Muscle of back (tissue), 11 donors: Measurements from ENCODE around the gene FOXP1. TPM values are rescaled to one million over a fixed set of nuclear protein-coding genes. Genes with fewer than 3 reads are reported as not detected.

Experiments used
- DNase-seq, 3 donors: peaks; one replicate each; pipeline versions ENCODE4 v3.0.0 to v3.0.0-alpha.2; 2013
- polyA plus RNA-seq, 10 donors: library from polyadenylated mRNA; unstranded; fragments of 120-200 nt; gene quantifications; one replicate each; pipeline ENCODE4 v1.2.1, GENCODE V29; 2013; ENCODE audit not compliant: insufficient read length in 10 of 10

FOXP1 gene
- polyA plus RNA-seq, 10 donors, result 17.1 to 26.3 (median 20.8) TPM

DNA sequence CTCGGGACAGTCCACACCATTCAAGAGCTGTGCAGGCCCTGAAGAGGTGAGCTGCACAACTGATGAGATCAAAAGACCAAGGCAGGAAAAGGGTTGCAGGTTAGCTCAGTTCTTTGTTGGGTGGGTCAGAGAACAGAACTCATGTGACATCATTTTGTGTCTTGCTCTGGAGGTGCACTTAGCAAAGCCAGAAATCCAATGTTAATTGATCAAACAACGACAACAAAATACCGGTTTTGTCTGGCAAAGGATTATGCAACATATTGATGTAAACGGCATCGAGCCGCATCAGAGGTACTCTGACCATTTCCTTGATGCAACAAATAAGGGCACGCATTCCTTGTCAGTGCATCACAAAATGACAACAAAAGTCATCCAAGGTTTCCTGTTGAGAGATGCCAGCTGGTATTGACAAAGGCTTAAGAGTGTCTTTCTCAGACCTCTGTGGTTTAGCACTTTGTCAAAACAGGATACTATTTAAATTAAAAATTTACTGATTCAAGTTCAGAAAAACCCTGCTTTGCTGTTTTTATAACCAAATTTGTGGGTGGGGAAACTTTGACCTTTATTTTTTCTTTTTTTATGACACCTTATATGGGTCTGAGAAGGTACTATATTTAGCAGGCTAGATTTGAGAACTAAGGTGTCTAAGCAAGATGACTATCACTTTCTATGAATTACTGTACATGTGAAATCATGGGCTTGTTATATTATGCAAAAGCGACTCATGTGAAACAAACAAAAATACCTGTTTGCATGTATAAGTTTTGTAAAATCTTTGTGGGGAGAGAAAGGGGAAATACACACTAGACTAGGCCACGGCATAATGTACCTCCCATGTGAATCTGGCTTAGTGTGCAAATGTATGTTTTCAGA is 496.1 kb downstream of the FOXP1 start:
- DNase-seq, result no peak

DNA sequence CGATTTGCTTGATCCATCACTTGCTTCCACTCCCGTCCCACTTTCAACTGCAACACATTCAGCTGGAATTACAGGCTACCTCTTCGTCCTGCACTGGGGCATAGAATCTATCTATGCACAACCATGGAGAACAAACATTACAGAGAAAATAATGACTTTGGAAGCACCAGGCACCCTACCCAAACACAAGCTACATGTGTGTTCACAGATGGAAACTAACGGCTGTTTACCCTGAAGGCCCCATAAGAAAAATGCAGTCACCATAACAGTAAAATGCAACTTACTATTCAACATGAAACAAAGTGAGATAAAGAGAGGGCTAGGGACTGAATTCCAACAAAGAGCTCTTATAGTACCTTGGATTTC is 496.8 kb downstream of the FOXP1 start:
- no peak for DNase-seq

DNA sequence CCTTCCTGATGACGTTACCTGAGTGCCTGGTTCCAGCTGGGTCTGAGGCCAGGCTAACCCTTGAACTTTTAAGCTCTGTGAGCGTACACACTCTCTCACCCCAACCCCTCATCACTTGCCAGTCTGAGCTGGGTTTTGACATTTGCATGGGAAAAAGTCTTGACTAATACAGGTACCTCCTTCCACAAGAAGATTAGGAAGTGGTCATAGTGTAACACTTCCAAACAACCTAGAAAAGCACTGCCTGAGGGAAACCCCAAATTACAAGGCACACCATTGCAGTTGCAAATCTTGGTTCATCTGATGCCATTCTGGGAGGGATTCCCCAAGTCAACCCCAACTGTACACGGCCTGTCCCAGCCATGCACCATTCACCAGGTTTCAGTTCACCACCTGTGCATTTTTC is 499.8 kb downstream of the FOXP1 start:
- no peak for DNase-seq

- DNase-seq, result no peak
These were observed 500.7 kb downstream of the FOXP1 start for GRCh38 chr3:71082833-71083232.

DNA sequence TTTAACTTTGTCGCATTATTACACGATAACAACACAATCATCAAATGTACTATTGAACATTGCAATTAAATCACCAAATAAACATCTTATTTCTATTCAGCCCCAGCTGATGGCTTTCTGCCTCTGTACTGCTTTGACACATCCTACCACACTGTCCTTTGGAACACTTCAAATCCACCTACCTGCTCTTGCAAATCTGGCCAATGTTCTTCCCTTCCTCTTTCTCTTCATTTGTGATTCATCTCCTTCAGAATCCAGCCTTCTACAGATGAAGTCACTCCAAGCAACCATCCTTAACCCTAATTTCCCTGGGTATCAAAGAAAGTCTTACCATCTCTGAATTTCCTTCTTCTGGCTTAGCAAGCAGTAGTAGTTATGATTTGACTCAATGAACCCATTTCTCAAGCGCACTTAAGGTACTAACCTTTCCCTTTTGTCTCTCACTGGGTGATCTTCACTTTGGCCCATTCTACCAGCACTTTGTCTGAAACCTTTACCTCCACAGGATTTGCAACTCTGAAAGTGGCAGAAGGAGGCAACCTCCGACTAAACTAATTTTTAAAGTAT is 502.9 kb downstream of the FOXP1 start:
- no peak for DNase-seq

DNA sequence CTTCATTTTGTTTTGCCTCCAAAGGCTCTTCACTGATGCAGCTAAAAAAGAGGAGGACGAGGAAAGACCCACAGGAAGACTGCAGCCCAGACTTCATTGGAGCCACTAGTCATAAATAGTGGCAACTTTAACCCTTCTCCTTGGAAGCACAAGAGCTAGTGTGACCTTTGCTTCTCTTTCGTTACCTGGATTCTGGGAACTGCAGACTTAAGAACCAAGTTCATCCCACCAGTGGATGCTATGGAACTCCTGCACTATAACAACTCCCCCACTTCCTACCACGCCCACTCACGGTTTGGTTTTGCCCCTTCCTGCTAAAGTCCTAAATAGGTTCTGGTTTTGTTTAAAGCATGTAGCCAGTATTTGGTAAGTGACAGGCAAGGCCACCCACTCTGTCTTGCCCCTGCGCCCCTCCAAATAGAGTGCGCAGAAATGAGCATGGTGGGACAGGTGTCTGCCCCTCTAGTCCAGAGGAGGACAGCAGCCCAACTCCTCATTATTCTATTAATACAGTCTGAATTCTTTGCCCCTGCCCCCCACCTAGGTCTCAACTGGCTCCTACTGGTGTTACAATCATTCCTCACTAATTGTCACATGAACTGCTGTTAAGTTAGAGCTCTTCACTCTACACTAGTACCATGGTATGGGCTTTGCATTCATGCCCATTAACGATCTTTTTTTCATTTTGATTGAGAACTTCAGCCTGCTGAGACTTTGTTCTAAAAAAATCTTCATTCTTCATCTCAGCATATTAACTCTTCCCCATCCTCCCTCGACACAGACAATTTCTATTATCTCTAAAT is 504.6 kb downstream of the FOXP1 start:
- DNase-seq, result no peak

GRCh38 chr3:71078199-71078598 is 505.3 kb downstream of the FOXP1 start:
- no peak for DNase-seq

DNA sequence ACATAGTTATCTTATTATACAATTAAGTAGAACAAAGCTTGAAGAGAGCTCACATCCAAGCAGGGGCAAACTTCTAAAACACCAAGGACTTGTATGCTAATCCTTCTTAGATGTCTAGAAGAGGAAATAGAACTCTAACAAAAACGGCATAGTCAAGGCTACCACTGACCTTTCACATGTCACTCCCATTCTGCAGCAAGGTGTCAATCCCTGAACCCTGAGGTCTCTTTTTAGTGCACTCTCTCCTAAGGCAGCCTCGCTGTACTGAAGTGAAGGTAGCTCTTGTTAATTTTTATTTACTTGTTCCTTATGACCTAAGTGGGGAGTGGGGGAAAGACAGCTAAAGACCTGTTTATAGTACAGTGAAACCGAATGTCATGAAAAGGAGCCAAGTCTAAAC is 506.5 kb downstream of the FOXP1 start:
- no peak for DNase-seq

- no peak for DNase-seq
These were observed 507.0 kb downstream of the FOXP1 start for GRCh38 chr3:71076361-71077002.

- no peak for DNase-seq
These were observed 508.0 kb downstream of the FOXP1 start for GRCh38 chr3:71075494-71075893.

- DNase-seq, result no peak
These were observed 509.1 kb downstream of the FOXP1 start for GRCh38 chr3:71074423-71074822.

- DNase-seq, result no peak
These were observed 510.5 kb downstream of the FOXP1 start for GRCh38 chr3:71072986-71073385.

DNA sequence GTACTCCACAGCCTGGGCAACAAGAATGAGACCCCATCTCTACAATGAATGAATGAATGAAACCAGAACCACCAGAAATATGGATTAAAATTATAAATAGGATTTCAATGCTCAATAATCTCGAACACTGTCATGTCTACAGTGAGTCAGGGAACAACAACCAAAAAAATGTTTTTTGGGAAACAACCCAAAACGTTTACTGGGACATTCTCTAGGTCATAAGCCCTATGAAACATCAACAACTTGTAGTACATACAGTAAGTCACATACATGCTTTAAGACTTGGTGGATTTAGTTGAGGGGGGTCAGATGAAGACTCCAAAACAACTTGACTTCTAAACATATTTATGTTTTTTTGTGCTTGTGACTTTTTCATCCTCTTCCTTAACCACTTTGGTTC is 511.2 kb downstream of the FOXP1 start:
- no peak for DNase-seq

DNA sequence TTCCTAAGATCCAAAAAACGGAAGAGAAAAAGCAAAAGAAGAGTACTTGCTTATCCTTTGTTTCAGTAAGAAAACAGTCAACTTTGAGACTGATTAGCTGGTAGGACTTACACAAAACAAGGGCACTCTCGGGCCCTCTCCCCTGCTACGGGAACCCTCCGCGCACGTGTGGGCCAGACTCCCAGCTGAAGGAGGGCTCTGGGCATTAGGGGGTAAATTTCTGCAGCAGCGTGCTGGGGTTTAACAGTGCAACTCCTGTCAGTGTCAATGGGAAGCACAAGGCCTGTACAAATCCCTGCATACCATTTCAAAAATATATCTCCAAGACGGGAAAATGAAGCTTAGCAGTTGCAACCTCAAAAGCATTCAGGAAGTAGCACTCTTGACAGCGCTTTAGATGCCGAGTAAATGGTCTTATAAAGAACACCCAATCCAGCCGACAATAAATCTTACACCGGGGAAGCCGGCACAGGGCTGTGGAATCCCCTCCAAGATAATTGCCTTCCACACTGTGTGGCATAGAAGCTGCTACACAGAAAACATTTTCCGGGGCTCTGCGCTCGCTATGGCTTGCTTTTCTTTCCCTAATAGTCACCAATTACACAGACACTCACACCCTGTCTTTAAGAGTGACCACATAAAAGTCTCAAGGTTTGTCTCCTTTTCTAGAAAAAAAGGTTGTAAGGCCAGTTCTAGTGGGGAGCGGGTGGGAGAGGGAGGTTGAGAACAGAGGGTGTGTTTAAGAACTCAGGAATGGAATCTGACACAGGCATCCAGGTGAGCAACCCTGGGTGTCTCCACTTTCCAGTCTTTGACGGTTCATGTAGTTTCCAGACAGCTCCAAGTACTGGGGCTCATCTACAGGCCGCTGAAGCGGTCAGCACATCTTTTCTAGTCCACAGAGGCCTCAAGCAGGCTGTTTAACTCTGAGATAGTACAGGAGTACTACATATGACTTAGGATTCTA is 512.7 kb downstream of the FOXP1 start:
- DNase-seq, result peak in 1 of 3 donors; percentile 45

DNA sequence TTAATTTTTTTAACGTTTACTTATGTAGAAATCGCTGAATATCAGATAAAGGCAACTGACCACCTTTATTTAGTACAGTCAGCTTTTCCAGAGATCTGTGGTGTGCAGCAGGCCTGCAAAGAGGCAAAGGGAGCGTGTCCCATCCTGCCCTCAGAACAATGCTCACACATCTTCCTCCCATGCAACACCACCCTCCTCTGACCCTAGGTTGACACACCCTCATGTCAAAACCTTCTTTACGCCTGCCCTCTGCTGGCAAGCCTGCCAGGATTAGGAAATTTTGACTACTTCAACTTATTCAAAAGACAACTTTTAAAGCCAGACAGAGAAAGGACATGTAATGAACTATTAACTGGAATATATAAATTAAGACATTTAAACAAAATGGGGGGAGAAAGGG is 513.7 kb downstream of the FOXP1 start:
- DNase-seq, result peak in 2 of 3 donors; percentile 38 to 55

- DNase-seq, result no peak
These were observed 515.4 kb downstream of the FOXP1 start for GRCh38 chr3:71067977-71068654.

DNA sequence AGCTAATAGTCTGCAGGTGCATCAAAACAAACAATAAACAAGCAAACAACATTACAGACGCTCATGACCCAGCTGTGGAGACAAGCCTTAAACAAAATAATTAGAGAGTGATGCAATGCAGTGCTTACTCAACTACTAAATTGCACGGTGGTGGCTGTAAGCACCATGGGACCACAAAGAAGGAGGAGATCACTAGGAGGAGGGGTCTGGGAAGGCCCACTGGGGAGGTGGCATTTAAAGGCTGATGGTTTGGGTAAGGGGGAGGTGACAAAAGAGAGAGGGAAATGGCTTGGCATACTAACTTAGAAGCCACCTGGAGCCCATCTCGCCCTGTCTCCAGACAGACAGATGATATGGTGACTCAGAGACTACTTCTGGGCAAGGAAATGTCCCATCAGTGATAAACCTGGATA is 516.7 kb downstream of the FOXP1 start:
- peak in 1 of 3 donors; percentile 26 for DNase-seq

DNA sequence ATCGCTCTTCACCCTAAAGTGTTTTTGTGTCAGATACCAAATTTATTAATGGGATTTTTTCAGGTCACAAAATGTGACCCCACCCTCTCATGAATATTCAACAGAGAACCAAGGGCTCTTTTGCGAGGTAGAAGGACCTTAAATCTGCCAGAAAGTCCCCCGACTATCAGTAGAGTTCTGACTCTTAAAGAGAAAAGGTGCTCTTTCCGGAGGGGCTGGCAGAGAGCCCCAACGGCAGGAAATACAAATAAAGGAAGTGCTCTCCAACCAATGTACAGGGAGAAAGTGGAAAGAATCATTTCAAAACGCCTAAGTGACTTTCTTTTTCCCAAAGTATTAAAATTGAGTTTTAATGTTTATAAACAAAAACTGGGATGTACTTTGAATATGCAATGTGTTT is 517.2 kb downstream of the FOXP1 start:
- no peak for DNase-seq

DNA sequence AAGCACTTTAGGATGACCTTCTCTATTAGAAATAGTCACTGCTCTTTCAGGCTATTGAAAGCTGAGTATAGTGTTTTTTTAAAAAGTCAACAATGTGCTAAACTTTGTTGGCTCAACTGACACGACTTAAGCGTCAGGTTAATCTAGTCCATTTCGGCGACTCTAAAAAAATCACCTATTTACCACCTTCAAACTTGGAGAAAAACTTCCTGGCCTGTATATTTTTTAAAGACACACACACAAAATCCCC is 517.8 kb downstream of the FOXP1 start:
- no peak for DNase-seq

GRCh38 chr3:71064956-71065763 is 518.4 kb downstream of the FOXP1 start:
- peak in 2 of 3 donors; percentile 61 to 85 for DNase-seq
